Tibial artery (tissue), 4 donors: Measurements from ENCODE around the gene FCRL2.

ENCODE experiments used
- DNase-seq, 2 donors: peaks; one replicate each; pipeline ENCODE4 v3.0.0-alpha.2; 2019
- H3K27ac ChIP-seq, 2 donors: fragments of 200-600 bp; sonication (generic) in 1 of 2; 1 replicate in 1 of 2; 2 replicates in 1 of 2; pipeline ENCODE4 v1.5.1; 2018 to 2019; ENCODE audit warnings: mild to moderate bottlenecking in 1 of 2
- H3K27me3 ChIP-seq, 2 donors: fragments of 200-600 bp; sonication (generic) in 1 of 2; one replicate each; pipeline versions ENCODE4 v1.5.1 to v1.6.0; 2016 to 2019
- H3K36me3 ChIP-seq, 3 donors: fragments of 200-600 bp; sonication (generic) in 2 of 3; one replicate each; pipeline ENCODE4 v1.5.1; 2016 to 2019; ENCODE audit warnings: mild to moderate bottlenecking in 2 of 3
- H3K4me1 ChIP-seq, 4 donors: fragments of 200-600 bp; sonication (generic) in 2 of 4; 1 replicate in 3 of 4; 2 replicates in 1 of 4; pipeline ENCODE4 v1.5.1; 2016 to 2019
- H3K4me3 ChIP-seq, 2 donors: fragments of 200-600 bp; sonication (generic) in 1 of 2; 1 replicate in 1 of 2; 2 replicates in 1 of 2; pipeline ENCODE4 v1.5.1; 2018 to 2019; ENCODE audit warnings: mild to moderate bottlenecking in 2 of 2
- H3K9me3 ChIP-seq, 3 donors: fragments of 200-600 bp; sonication (generic) in 1 of 3; one replicate each; pipeline ENCODE4 v1.5.1; 2016 to 2019
- intact Hi-C: fragments of 100-400 bp; cut with DNase I; formaldehyde crosslinking; loops from one replicate; pipeline ENCODE4 v1.15.0; 2023; ENCODE audit warnings: low total_unique reads
- TF ChIP-seq, protein P1 (sequence below), 2 experiments: fragments of 200-600 bp in 1 of 2; fragments of 450-650 bp in 1 of 2; IDR thresholded peaks; one replicate each; pipeline ENCODE4 v1.5.1; 2017 to 2019; ENCODE audit warnings: antibody characterized with exemption in 2 of 2, mild to moderate bottlenecking in 1 of 2, moderate library complexity in 1 of 2

FCRL2 gene, protein sequence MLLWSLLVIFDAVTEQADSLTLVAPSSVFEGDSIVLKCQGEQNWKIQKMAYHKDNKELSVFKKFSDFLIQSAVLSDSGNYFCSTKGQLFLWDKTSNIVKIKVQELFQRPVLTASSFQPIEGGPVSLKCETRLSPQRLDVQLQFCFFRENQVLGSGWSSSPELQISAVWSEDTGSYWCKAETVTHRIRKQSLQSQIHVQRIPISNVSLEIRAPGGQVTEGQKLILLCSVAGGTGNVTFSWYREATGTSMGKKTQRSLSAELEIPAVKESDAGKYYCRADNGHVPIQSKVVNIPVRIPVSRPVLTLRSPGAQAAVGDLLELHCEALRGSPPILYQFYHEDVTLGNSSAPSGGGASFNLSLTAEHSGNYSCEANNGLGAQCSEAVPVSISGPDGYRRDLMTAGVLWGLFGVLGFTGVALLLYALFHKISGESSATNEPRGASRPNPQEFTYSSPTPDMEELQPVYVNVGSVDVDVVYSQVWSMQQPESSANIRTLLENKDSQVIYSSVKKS

DNA sequence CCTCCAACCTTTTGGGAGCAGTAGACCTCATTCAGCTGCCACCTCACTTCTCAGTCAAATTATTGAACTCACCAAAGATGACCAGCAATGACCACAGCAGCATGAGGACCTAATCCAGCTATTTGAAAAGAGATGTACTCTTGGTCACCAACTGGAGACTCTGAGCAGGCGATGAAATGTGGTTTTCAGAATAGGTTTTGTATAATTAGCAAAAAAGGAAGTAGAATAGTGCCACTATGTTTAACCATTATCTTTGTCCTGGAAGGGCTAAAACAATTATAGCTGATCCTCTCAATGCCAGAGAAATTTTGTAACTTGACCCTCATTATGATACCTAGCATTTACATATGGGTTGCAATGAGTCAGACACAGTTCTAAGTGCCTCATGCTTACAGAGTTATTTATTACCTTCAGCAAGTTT, at the start of gene FCRL2:
Gene FCRL2, minus strand, starts transcription at position 162 of the 421 bp plus-strand sequence. Its CDS starts 59 bp downstream, at position 103.
- Histone ChIP-seq H3K4me3 (no peak within 1 kb of the TSS), H3K9me3 (no peaks in the 10 kb centered on the region), H3K27ac (no peak within 1 kb of the TSS), H3K27me3 (no peaks in the 10 kb centered on the region), H3K4me1 (no peaks in the 10 kb centered on the region), H3K36me3 (no peaks in the 10 kb centered on the region)
- intact Hi-C loops = no loop called here
- TF ChIP-seq, protein P1, sequence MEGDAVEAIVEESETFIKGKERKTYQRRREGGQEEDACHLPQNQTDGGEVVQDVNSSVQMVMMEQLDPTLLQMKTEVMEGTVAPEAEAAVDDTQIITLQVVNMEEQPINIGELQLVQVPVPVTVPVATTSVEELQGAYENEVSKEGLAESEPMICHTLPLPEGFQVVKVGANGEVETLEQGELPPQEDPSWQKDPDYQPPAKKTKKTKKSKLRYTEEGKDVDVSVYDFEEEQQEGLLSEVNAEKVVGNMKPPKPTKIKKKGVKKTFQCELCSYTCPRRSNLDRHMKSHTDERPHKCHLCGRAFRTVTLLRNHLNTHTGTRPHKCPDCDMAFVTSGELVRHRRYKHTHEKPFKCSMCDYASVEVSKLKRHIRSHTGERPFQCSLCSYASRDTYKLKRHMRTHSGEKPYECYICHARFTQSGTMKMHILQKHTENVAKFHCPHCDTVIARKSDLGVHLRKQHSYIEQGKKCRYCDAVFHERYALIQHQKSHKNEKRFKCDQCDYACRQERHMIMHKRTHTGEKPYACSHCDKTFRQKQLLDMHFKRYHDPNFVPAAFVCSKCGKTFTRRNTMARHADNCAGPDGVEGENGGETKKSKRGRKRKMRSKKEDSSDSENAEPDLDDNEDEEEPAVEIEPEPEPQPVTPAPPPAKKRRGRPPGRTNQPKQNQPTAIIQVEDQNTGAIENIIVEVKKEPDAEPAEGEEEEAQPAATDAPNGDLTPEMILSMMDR (IDR thresholded peaks at IDR 0.05) = no peak
- no peak for DNase-seq

DNA sequence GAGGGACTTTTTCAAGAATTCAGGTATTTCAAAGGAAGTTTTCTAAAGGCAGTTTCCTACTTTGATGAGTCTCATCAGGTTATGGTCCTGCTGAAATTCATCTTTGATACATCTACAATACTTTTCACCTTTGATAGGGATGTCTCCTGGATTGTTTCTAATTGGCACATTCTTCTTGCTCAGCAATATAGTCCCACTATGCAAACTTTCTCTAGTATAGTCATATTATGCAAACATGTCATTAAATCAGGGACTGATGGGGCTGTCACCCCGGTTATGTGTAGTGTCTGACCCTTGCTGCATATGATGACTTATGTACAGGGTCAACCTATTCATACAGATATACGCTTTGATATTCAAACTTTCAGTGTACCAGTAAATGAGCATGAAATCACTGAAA, 43.4 kb upstream of the FCRL2 start:
- Histone ChIP-seq H3K27ac (no peak overlapping the region), H3K4me1 (no peaks in the 10 kb centered on the region), H3K4me3 (no peak overlapping the region), H3K9me3 (no peaks in the 10 kb centered on the region), H3K36me3 (no peaks in the 10 kb centered on the region), H3K27me3 (no peaks in the 10 kb centered on the region)
- TF ChIP-seq, protein P1 (IDR thresholded peaks at IDR 0.05) = no peak
- intact Hi-C loops = no loop called here
- no peak for DNase-seq

DNA sequence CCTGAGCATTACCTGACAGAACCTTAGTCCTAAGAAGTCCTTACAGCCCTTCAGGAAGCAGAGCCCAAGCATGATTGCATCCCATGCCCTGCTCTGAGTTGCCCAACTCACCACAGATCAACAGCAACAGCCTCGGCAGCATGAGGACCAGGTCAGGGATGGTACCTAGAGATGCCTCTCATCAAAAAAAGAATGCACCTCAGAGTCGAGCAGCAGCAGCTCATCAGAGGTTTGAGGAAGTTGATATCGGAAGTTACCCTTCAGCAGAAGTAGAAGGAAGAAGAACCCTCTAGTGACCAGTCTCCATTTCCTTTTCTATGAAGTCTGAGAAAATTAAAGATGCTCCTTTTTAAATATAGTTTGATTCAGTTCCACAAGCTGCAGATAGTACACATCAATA, 43.0 kb upstream of the FCRL2 start, which contains the start of gene FCRL1:
Gene FCRL1, minus strand, starts transcription at position 225 of the 400 bp plus-strand sequence. Its CDS starts 83 bp downstream, at position 142.
- no peak for DNase-seq
- H3K4me3 ChIP-seq = no peak within 1 kb of the TSS

DNA sequence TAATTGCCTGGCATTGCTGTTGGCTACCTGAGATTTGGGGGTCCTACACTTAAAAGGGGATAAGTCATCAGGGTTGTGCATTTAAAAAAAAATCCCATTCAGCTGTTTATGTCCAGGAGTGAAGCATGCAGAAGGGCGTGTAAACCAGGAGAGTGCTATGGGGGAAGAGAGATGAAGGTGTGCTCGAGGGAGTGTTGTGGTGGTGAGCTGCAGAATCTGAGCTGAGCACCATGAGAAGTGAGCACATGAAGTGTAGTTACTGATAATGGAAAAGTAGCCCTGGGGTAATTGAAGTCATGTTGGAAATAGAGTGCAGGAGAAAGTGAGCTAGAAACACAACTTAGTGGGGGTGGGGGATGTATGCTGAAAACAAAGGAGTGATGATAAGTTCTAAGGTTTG, 42.3 kb upstream of the FCRL2 start:
- H3K36me3 ChIP-seq = no peaks in the 10 kb centered on the region
- intact Hi-C loops = no loop called here
- H3K9me3 ChIP-seq = no peaks in the 10 kb centered on the region

More for the DNA sequence above, 43.0 kb upstream of the FCRL2 start, which contains the start of gene FCRL1:
- Histone ChIP-seq H3K9me3 (no peaks in the 10 kb centered on the region), H3K27me3 (no peaks in the 10 kb centered on the region), H3K36me3 (no peaks in the 10 kb centered on the region), H3K27ac (no peak within 1 kb of the TSS), H3K4me1 (no peaks in the 10 kb centered on the region)
- intact Hi-C loops = no loop called here
- TF ChIP-seq, protein P1 (IDR thresholded peaks at IDR 0.05) = no peak

DNA sequence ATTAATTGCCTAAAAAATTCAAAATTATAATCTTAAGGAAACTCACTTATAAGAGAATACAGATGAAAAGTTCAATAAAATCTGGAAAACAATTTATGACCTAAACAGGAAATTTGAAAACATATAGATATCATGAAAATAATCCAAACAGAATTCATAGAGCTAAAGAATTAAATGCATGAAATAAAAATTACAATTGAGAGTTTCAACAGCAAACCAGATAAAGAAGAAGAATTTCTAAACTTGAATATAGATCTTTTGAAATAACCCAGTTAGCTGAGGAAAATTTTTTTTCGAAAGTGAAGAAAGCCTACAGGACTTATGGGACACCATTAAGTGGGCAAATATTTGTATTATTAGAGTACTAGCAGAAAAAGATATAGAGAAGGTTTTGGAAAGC, 36.3 kb upstream of the FCRL2 start:
- TF ChIP-seq, protein P1 (IDR thresholded peaks at IDR 0.05) = no peak
- intact Hi-C loops = no loop called here

More for the DNA sequence above, 42.3 kb upstream of the FCRL2 start:
- Histone ChIP-seq H3K4me3 (no peak overlapping the region), H3K27ac (no peak overlapping the region), H3K4me1 (no peaks in the 10 kb centered on the region), H3K27me3 (no peaks in the 10 kb centered on the region)
- TF ChIP-seq, protein P1 (IDR thresholded peaks at IDR 0.05) = no peak
- DNase-seq = no peak

More for the DNA sequence above, 36.3 kb upstream of the FCRL2 start:
- Histone ChIP-seq H3K36me3 (no peaks in the 10 kb centered on the region), H3K4me3 (no peak overlapping the region), H3K27me3 (no peaks in the 10 kb centered on the region), H3K27ac (no peak overlapping the region), H3K4me1 (no peaks in the 10 kb centered on the region), H3K9me3 (peaks cover 6 to 14% (median 10%) of the 10 kb centered on the region in 3 donors)
- DNase-seq = no peak
